GM12892 (cell line): ENCODE data around the gene UGT2A2.

Experiments
- POLR2A ChIP-seq: IDR thresholded peaks from 2 replicates; pipeline ENCODE4 v1.6.1; 2011; ENCODE audit warnings: low read depth, low read length, control low read depth
- TAF1 ChIP-seq: IDR thresholded peaks from 2 replicates; pipeline ENCODE4 v1.6.1; 2011; ENCODE audit warnings: low read depth, mild to moderate bottlenecking, control low read depth, low read length, borderline replicate concordance

GRCh38 chr4:69584135-69584534, 55.3 kb downstream of the UGT2A2 start:
- TF ChIP-seq POLR2A (no peak), TAF1 (no peak)
